ENCODE measurements around the gene P2RX6. TPM values are rescaled to one million over a fixed set of nuclear protein-coding genes. Genes with fewer than 3 reads are reported as not detected.

Gene P2RX6
- total RNA-seq, 1 experiment from 2014 or later: 0.45 TPM

DNA sequence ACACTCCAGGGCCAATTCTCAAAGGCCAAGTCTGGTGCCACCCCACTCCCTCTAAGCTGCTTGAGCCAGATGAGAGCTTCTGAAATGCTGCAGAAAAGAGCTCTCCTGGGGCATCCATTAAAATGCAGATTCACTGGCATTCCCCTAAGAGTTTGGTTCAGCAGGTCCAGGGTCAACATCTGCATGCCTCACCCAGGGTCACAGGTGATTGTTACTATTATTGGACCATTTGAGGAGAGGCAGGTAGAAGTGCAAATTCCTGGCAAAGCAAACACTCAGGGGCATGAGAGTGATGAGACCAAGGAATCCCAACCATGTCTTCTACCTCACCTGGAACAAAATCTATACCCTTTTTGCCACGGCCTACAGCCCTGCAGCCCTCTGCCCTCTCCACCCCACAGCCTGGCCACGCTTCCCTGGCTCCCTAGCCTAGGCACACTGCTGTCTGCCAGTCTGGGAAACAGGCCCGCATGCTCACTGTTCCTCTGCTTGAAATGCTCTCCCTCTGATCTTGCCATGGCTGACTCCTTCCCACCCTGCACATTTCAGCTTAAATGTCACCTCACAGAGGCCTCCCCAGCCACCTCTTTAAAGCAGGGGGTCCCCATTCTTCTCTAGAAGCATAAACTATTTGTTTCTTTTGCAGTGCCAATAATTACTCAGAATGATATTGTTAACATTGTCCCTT lies 4.4 kb upstream of the P2RX6 start:
- DNase-seq (ENCODE audit: low read depth): no peak

DNA sequence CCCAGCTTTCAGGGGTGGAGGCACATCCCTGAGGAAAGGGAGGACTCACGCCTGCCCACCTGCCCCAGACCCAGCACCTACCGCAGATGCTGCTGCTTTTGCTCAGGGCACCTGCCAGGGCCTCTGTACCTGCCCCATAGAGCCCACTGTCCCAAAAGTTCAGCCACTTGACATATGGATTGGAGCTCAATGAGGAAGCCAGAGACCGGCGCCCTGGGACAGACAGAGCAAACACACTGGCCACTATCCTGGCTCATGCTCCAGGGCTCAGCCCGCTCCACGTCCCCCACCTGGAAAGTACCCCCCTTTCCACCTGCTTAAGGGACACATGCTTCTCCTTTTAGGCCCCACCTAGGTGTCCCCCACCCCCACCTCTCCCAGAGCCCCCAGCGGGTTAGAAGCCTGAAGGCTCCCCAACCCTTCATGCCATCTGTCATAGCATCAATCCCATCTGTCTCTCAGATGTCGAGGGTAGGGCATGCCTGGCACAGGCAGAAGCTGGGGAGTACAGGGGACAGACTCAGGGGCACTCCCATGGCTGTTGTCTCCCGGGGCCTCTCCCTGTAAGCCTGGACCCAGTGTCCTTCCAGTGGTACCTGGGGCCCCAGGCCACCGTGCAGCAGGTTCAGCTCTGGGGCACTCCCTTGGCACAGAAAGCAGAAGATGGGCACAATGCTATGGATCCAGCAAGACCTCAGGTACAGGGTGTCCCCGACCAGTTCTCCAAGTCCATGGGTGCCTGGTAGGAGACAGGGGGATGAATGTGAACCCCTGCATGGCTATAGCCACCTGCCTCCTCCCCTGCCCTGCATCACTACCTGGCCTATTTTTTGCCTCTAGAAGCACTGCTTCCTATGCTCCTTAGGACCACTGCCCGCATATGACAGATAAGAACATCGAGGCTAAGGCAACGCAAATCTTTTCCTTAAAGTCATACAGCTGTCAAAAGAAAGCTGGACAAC lies 2.2 kb upstream of the P2RX6 start:
- no peak for DNase-seq (ENCODE audit: low read depth)

DNA sequence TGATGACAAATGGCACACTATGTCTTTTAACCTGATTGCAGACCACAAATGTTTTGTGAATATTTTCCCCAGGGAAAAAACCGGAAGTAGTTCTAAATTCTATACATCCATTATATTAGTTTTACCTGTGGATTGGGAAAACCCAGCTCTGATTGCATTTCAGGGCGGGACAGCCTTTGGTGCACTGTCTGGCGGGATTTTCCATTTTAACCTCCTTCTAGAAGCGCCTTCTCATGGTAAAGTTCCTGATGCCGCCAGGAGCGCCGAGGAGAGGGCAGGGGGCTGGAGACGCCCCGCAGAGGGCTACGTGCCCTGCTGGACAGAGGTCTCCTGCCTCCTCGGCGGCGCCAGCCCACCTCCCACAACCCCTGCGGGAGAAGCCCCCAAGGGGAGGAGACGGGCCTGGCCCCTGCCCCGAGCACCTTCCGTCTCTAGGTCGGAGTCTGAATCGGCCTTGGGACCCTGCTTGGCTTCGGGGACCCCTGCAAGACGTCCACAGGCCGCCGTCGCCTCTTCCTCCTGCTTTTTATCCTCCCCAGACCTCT lies 1.2 kb upstream of the P2RX6 start:
- DNase-seq (ENCODE audit: low read depth): no peak

DNA sequence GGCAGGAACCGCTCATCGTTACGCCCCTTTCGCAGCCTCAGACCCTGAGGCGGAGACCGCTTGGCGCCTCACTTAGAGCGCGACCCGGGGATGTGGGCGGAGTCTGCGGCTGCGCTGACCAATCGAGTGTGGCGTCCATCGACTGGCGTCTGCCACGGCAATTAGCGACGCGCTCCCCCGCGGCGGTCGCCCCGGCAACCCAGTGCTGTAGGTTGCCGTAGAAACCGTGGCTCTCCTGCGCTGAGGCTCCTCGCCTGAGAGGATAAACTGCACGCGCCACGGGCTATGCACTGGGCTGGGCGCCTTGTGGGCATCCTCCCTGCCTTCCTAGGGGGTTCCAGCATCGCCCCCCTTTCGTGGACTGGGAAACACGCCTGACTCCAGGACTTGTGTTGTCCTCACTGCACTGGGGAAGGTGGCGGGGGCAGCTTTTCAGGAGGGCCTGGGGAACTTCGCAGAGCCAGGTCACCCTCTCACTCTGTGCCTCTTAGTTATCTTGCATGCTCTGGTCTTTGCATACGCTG lies 701 bp upstream of the P2RX6 start:
- DNase-seq (ENCODE audit: low read depth): peak; percentile 82

DNA sequence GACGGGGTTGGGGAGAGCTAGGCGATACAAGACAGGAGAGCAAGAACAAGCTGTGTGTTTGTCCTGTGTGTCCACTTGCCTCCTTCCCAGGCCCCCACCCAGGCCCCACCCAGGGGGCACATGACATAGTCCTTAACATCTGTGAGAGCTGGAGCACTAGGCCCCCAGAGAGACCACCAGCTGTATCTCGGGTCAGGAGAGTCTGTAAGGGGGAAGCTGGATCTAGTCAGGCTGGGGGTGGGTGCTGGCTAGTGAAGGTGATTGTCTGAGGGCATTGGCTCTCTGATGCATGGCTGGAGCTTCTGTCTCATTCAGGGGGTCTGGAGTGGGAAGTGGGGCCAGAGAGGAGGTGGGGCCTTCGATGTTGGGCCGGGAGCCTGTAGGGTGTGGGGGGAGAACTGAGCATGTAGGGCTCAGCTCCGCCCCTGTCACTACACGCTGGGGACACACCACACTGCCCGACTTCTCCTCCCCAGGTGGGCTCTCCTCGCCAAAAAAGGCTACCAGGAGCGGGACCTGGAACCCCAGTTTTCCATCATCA lies 571 bp downstream of the P2RX6 start:
- DNase-seq (ENCODE audit: low read depth): no peak

DNA sequence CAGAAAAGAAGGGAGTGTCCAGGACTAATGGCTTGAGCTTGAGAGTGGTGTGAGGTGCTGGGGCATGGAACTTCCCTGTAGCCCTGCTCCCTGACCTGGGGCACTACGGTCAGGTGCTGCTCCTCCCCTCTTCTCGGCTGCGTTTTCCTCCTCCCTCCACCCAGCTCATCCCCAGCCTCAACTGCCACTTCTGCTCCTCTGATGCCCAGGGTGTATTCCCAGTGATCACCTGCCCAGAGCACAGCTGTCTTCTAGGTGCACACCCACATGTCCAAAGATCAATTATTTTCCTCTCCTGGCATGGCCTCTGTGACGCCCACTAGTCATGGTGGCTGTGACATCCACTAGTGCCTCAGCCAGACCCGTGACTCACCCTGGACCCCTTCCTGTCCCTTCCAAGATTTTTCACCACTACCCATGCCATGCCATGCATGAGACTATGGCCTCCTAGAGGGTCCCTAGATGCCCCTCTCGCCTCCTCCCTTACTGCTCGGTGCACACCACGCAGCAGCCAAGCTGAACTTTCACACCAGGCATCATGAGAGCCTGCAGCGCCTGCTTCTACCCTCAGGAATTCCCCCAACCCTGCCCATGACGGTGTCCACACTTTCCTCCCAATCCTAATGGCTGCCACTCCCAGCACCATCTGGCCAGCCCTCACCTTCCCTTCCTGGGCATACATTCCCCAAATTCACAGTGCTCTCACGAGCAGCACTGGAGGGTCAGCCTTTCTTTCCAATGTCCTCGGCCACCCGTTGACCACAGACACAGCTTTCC lies 1.9 kb downstream of the P2RX6 start:
- no peak for DNase-seq (ENCODE audit: low read depth)

DNA sequence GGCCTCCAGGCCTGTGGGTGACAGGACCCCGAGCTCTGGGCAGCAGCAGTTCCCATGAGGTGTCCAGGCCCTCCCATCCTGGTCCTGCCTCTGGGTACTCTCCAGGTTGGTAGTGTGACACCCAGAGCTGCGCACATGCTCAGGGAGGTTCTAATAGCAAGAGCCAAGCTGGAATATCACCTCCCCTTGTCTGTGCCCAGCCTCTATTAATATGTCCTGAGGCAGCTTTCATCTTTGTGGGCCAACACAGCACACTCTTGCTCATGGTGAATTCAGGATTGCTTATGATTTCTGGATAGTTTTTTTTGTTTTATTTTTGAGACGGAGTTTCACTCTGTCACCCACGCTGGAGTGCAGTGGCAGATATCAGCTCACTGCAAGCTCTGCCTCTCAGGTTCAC lies 3.3 kb downstream of the P2RX6 start:
- no peak for DNase-seq (ENCODE audit: low read depth)

DNA sequence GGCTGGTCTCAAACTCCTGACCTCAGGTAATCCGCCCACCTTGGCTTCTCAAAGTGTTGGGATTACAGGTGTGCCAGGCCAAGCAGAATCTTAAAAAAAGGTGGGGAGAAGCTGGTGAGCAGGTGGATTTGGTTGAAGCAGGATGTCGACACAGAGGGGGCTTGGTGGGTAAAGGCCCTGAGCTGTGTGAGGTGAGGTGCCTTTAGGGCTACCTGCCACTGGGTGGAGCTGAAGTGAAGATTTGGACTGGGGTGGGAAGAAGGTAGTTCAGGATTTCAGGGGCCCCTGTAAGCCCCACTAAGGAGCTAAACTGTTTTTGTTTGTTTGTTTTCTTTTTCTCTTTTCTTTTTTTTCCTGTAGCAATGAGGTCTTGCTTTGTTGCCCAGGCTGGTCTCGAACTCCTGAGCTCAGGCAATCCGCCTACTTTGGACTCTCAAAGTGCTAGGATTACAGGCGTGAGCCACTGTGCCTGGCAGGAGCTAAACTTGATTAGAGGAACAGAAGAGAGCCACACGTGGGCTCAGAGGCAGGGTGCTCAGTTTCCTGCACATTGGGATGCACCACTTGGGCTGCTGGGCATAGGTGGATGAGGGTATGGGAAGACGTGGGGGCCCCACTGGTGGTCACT lies 6.0 kb downstream of the P2RX6 start:
- no peak for DNase-seq (ENCODE audit: low read depth)

DNA sequence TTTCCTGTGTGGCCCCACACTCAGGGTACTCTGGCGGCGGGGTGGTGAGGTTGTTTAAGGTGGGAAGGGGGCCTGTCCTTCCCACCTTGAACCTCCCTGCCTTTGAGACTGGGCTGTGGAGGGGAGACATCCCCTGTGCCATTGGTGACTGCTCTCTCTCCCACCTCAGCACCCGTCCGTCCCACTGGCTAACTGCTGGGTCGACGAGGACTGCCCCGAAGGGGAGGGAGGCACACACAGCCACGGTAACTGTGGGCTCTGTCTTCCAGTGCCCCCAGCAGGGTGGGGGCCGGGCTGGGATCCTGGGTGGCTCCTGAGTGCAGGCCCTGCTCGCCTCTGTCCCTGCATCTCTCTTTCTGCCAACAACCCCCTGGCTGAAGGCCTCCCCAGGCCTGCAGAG lies 7.5 kb downstream of the P2RX6 start:
- DNase-seq (ENCODE audit: low read depth): no peak

DNA sequence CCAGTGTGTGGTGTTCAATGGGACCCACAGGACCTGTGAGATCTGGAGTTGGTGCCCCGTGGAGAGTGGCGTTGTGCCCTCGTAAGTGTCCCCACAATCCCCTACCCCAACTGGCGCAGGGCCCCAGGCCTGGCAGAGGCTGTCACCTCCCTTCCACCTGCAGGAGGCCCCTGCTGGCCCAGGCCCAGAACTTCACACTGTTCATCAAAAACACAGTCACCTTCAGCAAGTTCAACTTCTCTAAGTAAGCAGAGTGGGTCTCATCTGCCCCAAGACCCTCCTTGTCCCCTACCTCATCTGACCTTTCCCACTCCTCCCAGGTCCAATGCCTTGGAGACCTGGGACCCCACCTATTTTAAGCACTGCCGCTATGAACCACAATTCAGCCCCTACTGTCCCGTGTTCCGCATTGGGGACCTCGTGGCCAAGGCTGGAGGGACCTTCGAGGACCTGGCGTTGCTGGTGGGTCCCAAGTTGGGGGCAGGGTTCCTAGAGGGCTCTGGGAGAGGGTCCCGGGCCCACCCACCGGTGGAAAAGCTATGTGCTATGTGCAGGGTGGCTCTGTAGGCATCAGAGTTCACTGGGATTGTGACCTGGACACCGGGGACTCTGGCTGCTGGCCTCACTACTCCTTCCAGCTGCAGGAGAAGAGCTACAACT lies 8.1 kb downstream of the P2RX6 start:
- no peak for DNase-seq (ENCODE audit: low read depth)

DNA sequence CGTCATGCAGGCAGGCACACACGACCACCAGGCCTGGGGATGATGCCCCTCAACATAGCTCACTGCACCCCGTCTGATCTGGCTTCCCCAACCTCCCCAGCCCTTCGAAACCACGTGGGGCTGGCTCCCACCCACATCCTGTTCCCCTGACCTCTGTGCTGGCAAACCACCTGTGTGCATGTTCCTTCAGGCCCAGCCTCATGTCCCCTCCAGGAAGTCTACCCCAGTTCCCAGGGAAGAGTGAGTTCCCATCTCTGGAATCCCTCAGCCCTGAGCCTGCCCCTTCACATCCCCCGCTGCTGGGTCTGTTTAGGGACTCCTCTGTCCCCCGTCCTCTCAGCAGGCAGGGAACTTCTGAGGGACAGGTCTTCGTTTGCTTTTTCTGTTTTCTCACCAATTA lies 10.3 kb downstream of the P2RX6 start:
- no peak for DNase-seq (ENCODE audit: low read depth)

DNA sequence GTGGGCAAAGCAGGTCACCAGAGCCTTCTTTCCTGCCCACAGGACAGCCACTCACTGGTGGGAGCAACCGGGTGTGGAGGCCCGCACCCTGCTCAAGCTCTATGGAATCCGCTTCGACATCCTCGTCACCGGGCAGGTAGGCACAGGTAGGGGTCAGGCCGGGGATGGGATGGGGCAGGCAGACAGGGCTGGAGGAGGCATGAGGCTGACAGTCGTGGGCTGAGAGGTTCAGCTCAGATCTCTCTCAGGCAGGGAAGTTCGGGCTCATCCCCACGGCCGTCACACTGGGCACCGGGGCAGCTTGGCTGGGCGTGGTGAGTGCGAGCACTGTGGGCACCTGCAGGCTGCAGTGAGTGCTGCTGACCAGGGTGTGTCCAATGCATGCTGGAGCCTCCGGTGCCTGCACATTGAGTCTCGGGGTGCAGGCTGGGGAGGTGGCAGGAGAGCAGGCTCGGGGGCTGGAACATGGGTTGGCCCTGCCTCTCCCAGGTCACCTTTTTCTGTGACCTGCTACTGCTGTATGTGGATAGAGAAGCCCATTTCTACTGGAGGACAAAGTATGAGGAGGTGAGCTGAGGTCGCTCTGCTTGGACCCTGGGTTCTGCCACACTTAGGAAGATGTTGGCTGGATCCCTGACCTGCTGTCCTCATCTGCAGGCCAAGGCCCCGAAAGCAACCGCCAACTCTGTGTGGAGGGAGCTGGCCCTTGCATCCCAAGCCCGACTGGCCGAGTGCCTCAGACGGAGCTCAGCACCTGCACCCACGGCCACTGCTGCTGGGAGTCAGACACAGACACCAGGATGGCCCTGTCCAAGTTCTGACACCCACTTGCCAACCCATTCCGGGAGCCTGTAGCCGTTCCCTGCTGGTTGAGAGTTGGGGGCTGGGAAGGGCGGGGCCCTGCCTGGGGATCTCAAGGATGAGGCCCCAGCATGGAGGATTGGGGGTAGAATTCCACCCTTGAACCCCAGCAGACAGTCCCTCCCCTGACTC lies 11.1 kb downstream of the P2RX6 start:
- DNase-seq (ENCODE audit: low read depth): no peak

DNA sequence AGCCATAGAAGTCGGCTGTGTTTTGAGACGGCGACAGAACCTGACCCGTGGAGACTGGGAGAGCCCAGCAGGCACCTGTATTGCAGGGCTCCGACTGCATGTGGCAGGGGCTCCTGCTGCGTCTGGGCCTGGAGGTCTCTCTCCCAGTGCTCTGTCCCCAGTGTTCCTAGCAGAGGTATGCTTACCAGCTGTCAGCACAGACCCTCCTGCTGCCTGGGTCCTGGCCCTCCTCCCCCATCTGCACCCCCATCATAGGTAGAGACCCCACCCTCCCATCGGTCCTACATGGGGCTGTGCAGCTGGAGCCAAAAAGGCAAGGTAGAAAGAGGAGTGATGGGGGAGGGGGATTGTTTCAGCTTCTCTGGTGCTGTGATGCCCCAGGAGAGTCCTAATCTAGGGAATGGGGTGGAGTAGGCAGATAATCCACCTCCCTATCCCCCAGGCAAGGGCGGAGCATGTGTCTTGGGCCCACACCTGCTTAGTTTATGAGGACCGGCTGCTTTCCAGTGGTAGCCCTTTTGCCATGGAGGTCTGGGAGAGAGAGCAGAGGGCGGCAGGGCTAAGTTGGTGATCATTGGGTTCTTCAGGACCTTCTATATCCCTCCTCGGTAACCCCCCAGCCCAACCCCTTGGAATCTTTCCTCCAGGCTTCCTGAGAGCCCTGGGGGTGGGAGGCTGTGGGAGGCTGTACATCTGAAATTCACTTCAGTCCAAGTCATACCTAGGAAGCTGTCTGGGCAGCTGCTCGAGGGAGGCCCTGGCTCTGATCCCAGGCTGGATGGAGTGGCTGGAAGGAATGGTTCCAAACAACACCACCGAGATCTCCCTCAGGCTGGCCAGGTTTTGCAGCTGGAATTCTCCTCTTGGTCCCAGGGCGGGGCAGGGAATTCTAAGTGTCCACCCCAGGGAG lies 12.1 kb downstream of the P2RX6 start:
- DNase-seq (ENCODE audit: low read depth): no peak

DNA sequence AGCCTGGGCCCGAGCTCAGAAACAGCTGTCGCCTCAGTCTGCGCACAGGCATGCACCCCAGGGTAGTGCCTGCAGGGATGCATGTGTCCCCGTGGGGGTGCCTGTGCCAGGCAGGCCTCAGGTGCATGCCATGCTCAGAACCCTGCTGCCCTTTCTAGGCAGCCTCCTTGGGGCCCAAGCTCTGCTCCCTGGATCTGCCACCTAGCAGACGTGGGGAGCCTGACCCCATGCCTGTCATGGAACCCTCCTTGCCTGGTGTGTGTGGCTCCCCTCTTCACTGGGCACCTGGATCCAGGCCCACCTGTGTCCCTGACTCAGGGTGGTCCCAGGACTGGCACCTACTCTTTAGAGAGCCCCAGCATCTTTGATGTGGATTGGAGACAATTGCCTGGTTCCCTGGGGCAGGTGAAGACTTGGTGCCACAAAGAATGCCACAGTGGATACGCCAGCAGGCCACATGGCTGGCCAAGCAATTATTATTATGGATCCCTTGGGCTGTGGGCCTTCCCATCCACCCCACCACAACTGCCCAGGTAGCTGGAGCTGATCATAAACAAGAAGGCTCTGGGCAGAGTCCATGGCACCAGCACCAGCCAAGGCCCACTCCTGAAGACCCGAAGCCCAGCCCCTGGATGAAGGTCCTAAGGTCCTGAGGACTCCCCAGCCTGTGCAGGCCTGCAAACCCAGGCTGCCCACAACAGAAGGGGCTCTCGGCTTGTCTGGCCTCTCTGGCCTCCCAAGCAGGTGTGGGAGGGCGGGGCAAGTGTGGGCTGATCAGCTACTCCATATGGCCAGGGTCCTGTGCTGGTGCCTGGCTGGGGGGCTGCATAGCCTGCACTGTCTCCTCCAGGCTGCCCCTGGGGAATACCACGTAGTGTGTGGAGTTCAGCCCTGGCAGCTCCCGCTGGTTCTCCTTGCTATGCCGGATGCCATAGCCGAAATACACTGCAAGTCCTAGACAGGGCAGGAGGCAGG lies 13.6 kb downstream of the P2RX6 start:
- no peak for DNase-seq (ENCODE audit: low read depth)

DNA sequence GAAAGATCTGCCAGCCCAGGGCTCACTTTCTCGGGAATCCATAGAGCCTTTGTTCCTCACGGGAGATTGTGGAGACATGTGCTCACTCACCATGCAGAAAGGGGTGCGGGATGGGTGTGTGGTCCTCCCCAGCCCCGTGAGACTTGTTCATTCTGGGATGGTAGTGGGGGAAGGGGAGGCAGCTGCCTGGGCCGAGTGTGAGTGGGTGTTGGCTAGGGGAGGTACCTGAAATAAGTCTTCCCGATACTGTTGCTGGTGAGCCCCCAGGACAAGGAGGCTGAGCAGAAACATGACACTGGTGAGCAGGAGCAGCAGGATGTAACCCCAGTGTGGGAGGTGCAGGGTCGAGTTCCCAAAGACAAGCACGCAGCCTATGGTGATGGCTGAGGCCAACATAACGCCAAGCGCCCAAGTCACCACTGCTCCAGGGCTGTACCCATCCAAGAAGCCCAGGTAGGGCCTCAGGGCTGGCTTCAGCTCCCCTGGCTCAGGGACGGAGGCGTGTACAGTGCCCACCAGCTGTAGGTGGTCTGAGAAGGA lies 14.6 kb downstream of the P2RX6 start:
- no peak for DNase-seq (ENCODE audit: low read depth)

DNA sequence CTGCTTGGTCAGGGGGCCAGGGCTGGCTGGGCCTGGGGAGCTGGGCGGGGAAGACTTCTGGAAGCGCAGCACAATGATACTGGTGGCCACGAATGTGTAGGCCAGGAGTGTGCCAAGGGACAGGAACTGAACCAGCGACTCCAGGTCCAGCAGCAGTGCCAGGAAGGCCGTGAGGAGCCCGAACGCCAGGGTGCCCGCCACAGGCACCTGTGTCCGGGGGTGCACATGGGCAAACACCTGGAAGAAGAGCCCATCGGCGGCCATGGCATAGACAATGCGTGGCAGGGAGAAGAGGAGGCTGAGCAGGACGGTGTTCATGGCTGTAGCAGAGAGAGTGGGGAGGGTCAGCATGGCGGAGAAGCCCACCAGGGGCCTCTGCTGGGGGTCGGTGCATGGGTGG lies 15.1 kb downstream of the P2RX6 start:
- no peak for DNase-seq (ENCODE audit: low read depth)
